DMS 273 treated with DMSO at 0.1 percent for 48 hours (cell line): ENCODE measurements around the gene ROR2.

ENCODE experiments used
- DNase-seq: peaks from one replicate; lab custom pipeline; 2025; lab: John Stamatoyannopoulos, UW

Gene ROR2

GRCh38 chr9:91680106-91680505, 269.9 kb downstream of the ROR2 start:
- no peak for DNase-seq

- no peak for DNase-seq
Measured at GRCh38 chr9:91678807-91679580, 271.0 kb downstream of the ROR2 start.

DNA sequence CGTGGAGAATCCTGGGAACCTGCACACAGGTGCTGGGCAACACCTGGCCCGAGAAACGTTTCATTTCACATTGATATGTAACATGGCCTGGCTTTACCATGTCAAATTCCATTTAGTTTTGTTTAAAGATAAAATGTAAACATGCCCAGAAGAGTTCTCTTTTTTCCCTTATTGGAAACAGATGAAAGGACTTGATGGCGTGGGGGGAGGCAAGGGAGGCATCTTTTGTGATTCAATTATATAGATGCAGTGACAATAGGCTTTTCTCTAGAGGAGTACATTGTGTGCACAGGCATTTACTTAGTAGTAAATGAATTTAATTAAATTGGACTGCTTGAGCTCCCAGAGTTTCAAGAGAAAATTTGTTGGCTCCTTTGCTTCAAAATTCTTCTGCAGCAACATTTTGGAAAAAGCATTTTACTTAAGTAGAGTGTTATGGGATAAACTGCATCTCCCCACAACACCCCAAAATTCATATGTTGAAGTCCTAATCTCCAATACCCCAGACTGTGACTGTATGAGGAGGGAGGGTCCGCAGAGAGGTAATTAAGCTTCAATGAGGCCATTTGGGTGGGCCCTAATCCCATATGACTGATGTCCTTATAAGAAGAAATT, 272.1 kb downstream of the ROR2 start:
- no peak for DNase-seq

DNA sequence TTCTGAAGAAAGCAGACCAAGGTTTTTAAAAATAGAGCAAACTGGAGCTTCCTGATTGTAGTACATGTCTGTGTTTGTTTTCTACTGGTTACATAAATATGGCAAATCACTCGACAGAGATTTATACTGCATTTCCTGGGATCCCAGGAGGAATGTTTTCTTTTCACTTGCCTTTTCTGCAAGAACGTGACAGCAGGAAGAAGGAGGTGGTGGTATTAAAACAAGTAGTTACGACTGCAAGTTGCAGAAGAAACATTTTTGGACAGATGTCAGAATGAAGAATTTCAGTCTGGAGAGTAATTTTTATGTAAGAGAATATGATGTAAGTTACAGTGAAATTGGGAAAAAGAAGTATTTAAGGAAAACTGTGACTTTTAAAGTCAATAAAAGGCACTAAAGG, 272.7 kb downstream of the ROR2 start:
- DNase-seq = no peak

DNA sequence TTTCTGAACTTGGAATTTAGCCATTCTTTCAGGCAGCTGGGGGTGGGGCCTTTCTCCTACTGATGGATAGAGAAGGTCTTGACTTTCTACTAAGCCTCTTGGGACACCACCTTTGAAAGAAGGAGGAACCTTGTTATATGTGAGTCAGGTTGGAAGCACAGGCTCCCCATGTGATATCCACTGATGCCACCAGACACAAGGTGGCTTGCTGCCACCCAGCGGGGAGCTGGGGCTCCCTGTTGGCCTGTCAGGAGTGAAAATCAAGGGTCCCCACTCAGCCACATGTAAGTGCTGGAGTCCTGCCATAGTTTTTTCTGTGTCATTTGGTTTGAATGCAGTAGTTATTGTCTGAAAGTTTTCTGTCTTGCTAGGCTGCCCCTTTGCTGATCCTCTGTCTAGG, 274.0 kb downstream of the ROR2 start:
- no peak for DNase-seq

- peak; percentile 8 for DNase-seq
Measured at GRCh38 chr9:91664663-91665062, 285.4 kb downstream of the ROR2 start.

- DNase-seq = no peak
Measured at GRCh38 chr9:91663858-91664257, 286.2 kb downstream of the ROR2 start.

GRCh38 chr9:91661451-91661850, 288.6 kb downstream of the ROR2 start:
- DNase-seq = no peak

DNA sequence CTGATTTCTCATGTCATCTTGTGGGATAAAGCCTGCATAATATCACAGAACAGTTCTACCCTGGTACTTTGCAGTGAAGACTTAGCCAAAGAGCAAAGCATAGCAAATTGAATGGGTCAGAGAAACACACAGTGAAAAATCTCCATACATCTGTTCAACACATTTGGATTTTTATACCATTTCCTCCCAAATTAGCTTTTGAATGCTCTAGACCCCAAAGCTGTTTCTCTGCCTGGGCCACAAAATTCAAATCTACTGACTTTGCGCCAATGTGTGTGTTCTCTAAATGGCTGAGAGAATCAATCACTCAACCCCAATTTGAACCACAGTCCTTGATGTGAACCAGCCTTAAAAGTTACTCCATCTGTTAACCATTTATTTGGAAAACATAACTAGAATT, 289.5 kb downstream of the ROR2 start:
- DNase-seq = no peak

DNA sequence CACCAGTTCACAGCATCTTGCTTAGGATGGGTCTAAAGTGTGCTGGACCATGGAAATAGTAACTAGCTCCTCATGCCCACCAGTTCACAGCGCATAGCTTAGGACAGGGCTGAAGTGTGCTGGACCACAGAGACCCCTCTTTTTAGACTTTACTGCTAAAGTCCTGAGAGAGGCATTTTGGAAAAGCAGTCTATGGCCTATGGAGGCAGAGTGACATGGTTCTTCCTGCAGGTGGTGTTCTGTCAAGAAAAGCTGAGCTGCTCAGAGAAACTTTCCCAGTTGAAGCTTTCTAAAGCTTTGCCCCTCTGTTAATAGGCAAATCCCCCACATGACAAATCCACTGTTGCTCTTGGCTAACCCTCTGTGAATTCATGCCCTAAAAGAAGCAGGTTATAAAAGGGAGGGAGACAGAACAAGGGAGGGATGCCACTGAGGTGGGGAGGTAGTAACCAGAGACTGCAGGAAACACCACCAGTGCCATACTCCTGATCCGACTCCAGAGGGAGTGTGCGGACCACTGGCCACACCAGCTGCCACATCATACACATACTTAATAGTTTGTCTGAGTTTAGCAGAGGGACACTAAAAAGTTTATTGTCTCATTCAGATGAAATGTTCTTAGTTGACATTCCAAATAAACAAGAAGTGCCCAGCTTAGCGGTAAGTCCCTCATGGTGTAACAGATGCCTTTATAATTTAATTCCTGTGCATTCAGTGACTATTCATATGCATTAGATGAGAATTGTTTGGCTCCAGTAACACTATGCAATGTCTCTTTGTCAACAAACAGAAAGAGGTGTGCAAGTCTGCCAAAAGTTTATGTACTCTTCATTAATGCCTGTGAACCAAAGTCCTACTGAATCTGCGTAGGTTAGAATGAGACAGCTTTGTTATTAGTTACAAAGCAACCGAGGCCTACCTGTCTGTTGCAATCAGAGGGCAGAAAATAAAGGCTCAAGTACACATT, 290.2 kb downstream of the ROR2 start:
- peak; percentile 22 for DNase-seq

DNA sequence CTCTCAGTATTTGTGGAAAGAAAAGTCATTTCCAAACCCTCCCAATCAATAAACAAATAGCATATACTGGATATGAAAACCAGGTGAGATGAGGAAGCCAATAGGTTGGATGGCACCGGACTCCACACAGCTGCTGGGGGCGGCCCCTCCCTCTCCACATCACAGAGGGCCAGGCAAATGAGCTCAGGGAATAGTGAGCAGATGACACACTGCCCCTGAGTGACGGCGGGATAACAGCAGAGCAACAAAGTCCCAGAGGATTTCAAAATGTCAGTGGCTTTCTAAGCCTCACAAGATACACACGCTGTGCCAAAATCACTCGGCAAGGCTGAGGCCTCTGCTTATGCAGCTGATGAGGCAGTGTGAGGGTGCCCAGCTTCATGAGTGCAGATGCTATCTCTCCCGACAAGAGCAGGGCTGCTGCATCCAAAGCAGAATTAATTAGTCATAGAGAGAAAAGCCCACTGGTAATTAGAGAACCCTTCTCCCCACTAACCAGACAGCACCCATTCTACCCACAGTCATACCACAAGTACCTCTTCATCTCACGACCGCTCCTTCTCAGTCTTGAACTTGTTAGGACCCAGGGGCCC, 291.4 kb downstream of the ROR2 start:
- no peak for DNase-seq

DNA sequence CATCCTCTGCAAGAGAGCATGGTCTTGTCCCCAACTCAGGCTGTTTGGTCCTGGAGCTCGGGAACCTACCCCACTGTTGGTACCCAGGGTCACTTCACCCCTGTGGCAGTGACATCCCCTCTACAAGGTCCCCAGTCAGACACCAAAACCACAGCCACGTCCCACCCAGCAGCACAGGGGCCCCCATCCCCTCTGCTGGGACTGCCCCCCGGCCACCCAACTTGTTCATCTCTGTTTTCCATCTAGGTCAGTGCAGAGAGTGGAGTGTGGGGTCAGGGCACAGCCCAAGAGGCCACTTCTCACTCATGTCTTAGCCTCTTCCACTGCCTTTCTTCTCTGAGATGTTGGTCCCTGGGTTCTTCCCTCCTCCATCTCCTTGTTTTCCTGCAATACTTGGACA, 292.5 kb downstream of the ROR2 start:
- DNase-seq = no peak

GRCh38 chr9:91655658-91656057, 294.4 kb downstream of the ROR2 start:
- DNase-seq = no peak

GRCh38 chr9:91655215-91655614, 294.8 kb downstream of the ROR2 start:
- no peak for DNase-seq

DNA sequence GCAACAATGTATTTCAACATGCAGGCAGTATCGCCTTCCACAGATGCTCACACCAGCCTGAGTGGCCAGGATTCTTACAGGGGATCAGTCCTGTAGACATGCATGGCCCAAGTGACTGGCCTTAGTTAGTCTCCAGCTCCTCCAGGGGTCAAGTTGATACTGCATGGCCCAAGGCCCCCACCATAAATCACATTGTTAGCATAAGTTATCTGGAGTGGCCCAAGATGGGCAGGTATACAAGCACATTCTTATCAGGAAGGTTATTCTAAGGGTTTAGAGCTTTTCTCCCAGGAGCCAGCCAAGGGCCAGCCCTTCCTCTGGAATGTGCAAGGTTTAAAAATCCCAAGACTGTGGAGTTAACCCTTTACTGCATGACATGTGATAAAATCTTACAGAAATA, 295.5 kb downstream of the ROR2 start:
- no peak for DNase-seq

DNA sequence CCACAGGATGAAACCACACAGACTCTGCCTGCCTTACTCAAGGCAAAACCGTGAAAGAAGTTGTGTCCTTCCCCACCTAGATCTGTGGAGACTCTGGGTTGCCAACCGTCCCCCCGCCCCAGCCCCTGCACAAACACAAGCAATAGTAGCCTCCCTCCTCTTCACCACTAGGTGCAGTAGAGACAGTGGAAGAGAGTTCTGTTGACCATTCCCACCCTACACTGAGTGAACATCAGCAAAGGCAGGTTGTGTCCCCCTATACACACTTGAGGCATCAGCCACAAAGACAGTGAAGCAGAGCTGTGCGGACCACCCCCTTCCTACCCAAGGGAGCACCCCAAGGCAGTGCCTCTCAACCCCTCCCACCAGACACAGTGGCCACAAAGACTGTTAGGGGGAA, 302.7 kb downstream of the ROR2 start:
- no peak for DNase-seq

GRCh38 chr9:91646702-91647101, 303.3 kb downstream of the ROR2 start:
- no peak for DNase-seq

DNA sequence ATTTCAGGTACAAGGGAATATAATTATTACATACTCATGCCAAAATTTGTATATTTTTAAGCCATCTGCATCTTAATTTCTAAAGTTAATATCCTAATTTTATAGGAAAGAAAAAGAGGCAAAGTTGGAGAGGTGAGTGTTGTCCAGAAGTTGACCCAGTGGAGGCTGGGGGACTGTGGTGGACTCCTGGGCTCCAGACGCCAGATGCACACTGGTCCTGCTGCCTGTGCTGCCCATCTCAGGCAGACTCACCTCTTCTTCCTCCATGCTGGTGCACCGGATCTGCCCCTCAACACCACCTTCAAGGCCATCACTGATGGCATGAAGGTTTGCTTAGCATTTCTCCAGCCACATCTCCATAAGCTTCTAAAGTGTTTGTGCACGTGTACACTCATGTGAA, 305.6 kb downstream of the ROR2 start:
- no peak for DNase-seq

GRCh38 chr9:91643481-91644077, 306.4 kb downstream of the ROR2 start:
- DNase-seq = no peak

- no peak for DNase-seq
Measured at GRCh38 chr9:91642771-91643170, 307.3 kb downstream of the ROR2 start.

GRCh38 chr9:91640428-91640827, 309.6 kb downstream of the ROR2 start:
- no peak for DNase-seq

DNA sequence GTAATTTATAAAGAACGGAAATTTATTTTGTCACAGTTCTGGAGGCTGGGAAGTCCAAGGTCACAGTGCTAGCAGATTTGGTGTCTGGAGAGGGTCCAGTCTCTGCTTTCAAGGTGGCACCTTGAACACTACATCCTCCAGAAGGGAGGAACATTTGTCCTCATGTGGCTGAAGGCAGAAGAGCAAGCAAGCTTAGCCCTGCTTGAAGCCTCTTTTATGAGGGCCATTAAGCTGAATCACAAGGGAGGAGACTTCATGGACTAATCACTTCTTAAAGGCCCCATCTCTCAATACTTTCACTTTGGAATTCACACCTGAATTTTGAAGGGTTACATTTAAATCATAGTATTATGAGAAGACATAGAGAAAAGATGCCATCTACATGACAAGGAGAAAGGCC, 311.0 kb downstream of the ROR2 start:
- DNase-seq = no peak
